PFSK-1 (cell line): ENCODE data around the gene PPTC7.

Experiments
- FOXP2 ChIP-seq: optimal IDR thresholded peaks from 2 replicates; pipeline ENCODE3; 2011; ENCODE audit warnings: borderline replicate concordance, control low read depth, inconsistent platforms; ENCODE audit not compliant: insufficient read depth; ENCODE audit errors: extremely low read length, extremely low read depth
- POLR2AphosphoS5 ChIP-seq: IDR thresholded peaks from 2 replicates; pipeline ENCODE4 v1.6.1; 2012; ENCODE audit warnings: low read depth, mild to moderate bottlenecking, control low read depth, low read length, moderate library complexity
- REST ChIP-seq, 2 experiments: IDR thresholded peaks; 2 replicates each; pipeline versions ENCODE4 v1.6.1 to v1.8.0; 2011 to 2012; ENCODE audit warnings: low read depth in 2 of 2, low read length in 2 of 2, control low read depth in 1 of 2, inconsistent platforms in 1 of 2, mild to moderate bottlenecking in 1 of 2, moderate library complexity in 1 of 2; ENCODE audit not compliant: insufficient read depth in 1 of 2
- SIN3A ChIP-seq: IDR thresholded peaks from 2 replicates; pipeline ENCODE4 v1.6.1; 2012; ENCODE audit warnings: mild to moderate bottlenecking, low read length, moderate library complexity, borderline replicate concordance; ENCODE audit not compliant: insufficient read depth
- TAF1 ChIP-seq: IDR thresholded peaks from 2 replicates; pipeline ENCODE4 v1.6.1; 2012; ENCODE audit warnings: low read length, control low read depth, borderline replicate concordance; ENCODE audit not compliant: insufficient read depth

PPTC7 gene

DNA sequence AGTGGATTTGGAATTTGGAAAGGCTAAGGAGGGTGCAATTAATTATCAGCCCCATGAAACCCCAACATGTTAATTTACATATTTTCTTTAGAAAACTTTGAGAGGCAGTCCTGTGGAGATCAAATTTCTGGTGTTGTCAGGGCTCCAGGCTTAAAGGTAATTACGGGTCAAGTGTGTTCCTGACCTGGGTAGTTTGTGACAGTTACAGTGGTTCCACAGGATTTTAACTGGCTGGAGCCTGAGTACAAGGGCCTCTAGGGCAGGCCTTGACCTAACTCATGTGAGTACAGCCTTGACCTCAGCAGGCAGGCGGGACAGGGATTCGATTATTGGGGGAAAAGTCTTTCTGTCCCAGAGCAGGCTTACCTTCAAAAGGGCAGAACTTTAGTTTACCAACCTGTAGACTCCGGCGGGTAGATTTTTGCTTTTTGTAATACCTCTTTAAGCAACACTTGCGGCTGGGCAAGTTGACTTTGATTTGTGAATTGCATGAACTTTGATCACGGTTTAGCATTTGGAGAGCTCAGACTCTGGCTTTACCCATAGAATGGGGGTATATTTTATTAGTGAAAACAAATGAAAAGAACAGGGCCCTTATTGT, 8.4 kb upstream of the PPTC7 start:
- TF ChIP-seq TAF1, result no peak
- no peak for TF ChIP-seq SIN3A
- TF ChIP-seq POLR2AphosphoS5, result no peak
- TF ChIP-seq FOXP2, result no peak
- TF ChIP-seq REST (IDR thresholded peaks at IDR 0.05; ENCODE audit: insufficient read depth in 1 of 2, low read depth in 2 of 2, low read length in 2 of 2), result no peak

GRCh38 chr12:110590806-110591326, 7.7 kb upstream of the PPTC7 start:
- TF ChIP-seq SIN3A (no peak), POLR2AphosphoS5 (no peak), REST (IDR thresholded peaks at IDR 0.05; ENCODE audit: insufficient read depth in 1 of 2, low read depth in 2 of 2, low read length in 2 of 2) (no peak), FOXP2 (no peak)

DNA sequence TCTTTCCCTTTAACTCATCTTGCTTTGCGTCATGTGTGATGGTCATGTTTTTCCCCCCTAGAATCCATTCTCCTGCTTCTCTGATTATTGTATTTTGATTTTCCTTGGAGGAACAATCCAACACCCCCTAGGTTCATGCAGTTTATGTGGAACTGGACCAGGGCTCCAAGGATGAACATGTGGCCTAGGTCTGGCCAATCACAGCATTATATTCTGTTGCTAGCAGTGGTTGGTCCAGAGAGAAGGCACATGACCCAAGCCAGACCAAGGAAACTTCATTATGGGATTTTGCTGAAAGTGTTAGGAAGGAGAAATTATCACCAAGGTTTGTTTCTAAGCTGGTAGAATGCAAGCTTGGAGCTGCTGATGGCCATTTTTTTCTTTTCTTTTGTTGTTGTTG, 6.9 kb upstream of the PPTC7 start:
- TF ChIP-seq POLR2AphosphoS5, result no peak

DNA sequence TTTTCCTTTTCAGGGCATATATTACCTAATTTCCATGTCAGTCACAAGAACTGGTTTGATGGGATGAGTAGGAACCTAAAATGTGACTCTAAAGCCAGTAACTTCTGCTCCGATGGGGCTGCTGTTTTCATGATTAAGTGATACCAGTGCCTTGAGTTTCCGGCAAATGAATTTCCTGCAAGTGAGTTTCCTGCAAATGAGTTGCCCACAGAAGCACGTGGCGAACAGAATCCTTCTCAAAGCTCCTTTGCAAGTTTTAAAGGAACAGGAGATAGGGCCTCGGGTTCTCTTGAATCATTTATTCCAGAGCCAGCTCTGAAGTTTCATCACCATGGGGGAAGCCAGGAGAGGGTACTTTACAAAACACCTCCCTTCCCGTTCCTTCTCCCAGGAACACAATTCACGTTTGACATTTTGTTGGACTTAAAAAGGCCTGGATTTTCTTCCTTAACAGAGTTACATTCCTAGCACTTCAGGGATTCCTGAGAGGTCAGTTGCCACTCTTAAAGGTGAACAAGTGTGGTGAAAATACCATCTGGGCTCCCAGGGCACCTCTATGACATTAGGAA, 2.2 kb upstream of the PPTC7 start:
- no peak for TF ChIP-seq POLR2AphosphoS5
- TF ChIP-seq TAF1, result peak; percentile 16; the same call in 1 of the 2 replicates

DNA sequence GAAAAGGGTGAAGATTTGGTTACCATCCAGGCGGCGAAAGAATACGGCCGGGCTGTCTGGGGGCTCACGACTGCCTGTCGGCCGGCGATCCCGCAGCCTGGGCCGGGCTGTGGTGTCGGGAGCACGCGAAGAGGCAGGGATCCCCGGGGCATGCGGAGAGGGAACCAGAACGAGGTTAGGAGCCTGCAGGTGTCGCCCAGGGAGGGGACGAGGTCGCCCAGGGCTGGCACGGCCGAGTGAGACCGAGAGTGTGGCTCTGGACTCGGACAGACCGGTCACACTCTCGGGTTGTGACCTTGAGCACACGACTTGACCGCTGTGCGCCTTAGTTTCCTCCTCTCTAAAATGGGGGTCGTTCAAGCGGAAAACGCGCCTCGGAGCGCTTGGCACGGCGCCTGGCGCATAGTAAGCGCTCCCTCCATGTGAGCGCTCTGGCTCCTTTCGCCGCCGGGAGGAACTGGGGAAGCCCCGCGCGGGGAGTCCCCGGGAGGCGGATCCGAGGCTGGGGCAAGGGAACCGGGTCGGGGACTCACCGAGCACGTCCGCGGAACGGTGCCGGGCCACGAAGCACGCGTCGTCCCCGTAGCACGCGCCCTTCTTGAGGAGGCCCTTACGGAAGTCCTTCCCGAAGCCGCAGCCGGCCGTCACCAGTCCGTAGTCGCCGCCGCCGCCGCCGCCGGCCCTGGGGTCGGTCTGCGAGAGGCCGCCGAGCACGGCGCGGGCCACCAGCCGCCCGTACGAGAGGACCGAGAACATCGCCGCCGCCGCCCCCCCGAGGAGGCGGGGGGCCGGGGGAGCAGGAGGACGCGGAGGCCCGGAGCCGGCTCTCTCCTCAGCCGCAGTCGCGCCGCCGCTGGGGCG, 612 bp downstream of the PPTC7 start:
- TF ChIP-seq TAF1, result no peak

- no peak for TF ChIP-seq POLR2AphosphoS5
- no peak for TF ChIP-seq TAF1
- no peak for TF ChIP-seq REST (IDR thresholded peaks at IDR 0.05; ENCODE audit: insufficient read depth in 1 of 2, low read depth in 2 of 2, low read length in 2 of 2)
- no peak for TF ChIP-seq SIN3A
- no peak for TF ChIP-seq FOXP2
These were observed 1.2 kb downstream of the PPTC7 start for GRCh38 chr12:110581931-110582275.
